Common myeloid progenitor, CD34-positive (primary cell): ENCODE data around the gene EID2. TPM values are rescaled to one million over a fixed set of nuclear protein-coding genes. Genes with fewer than 3 reads are reported as not detected.
A peak's percentile ranks its signal among the peaks of the same experiment; 100 is the strongest.

Experiments
- CTCF ChIA-PET: fragments of 350-600 bp; sonication (Branson Sonifier 250); formaldehyde crosslinking; loops from one replicate; lab custom pipeline; 2021; ENCODE audit warnings: antibody characterized with exemption; lab: Charles Lee
- POLR2A ChIA-PET: fragments of 350-600 bp; sonication (Branson Sonifier 250); formaldehyde crosslinking; loops from one replicate; lab custom pipeline; 2021; ENCODE audit warnings: antibody characterized with exemption; lab: Charles Lee
- DNase-seq, 3 donors: peaks; one replicate each; pipeline versions ENCODE4 v3.0.0 to v3.0.0-alpha.2; 2013
- H3K27ac ChIP-seq, 2 experiments: 1 replicate in 1 of 2; 2 replicates in 1 of 2; pipeline ENCODE4 v1.7.0; 2013; ENCODE audit warnings: inconsistent platforms in 2 of 2, low read length in 2 of 2, mild to moderate bottlenecking in 2 of 2, low read depth in 1 of 2, moderate library complexity in 1 of 2; ENCODE audit not compliant: severe bottlenecking in 2 of 2, insufficient read depth in 1 of 2, poor library complexity in 1 of 2
- H3K27me3 ChIP-seq, 5 experiments: replicated peaks in 2 of 5; 1 replicate in 3 of 5; 2 replicates in 2 of 5; pipeline versions ENCODE4 v1.6.1 to v1.7.0; 2013; ENCODE audit warnings: low read length in 4 of 5, mild to moderate bottlenecking in 2 of 5, moderate library complexity in 2 of 5, inconsistent platforms in 1 of 5; ENCODE audit not compliant: insufficient read depth in 5 of 5, control insufficient read depth in 4 of 5
- H3K36me3 ChIP-seq, 4 experiments: 1 replicate in 2 of 4; 2 replicates in 2 of 4; pipeline versions ENCODE4 v1.6.1 to v1.7.0; 2013; ENCODE audit warnings: low read length in 3 of 4, control low read depth in 1 of 4, mild to moderate bottlenecking in 1 of 4; ENCODE audit not compliant: control insufficient read depth in 4 of 4, insufficient read depth in 4 of 4
- H3K4me1 ChIP-seq, 4 experiments: 1 replicate in 3 of 4; 2 replicates in 1 of 4; pipeline versions ENCODE4 v1.6.1 to v1.7.1; 2013; ENCODE audit warnings: low read length in 3 of 4, mild to moderate bottlenecking in 3 of 4, control low read depth in 1 of 4, inconsistent platforms in 1 of 4, moderate library complexity in 1 of 4; ENCODE audit not compliant: control insufficient read depth in 4 of 4, insufficient read depth in 4 of 4; ENCODE audit errors: control extremely low read depth in 1 of 4
- H3K4me3 ChIP-seq, 7 experiments: 1 replicate in 4 of 7; 2 replicates in 3 of 7; pipeline versions ENCODE4 v1.5.1 to v1.7.0; 2013; ENCODE audit warnings: mild to moderate bottlenecking in 7 of 7, low read length in 6 of 7, moderate library complexity in 6 of 7, inconsistent platforms in 2 of 7, low read depth in 2 of 7, control low read depth in 1 of 7; ENCODE audit not compliant: insufficient read depth in 4 of 7, control insufficient read depth in 1 of 7; ENCODE audit errors: extremely low read depth in 1 of 7
- H3K9me3 ChIP-seq, 5 experiments: 1 replicate in 4 of 5; 2 replicates in 1 of 5; pipeline versions ENCODE4 v1.6.1 to v1.7.1; 2013; ENCODE audit warnings: low read length in 4 of 5, mild to moderate bottlenecking in 2 of 5, inconsistent platforms in 1 of 5, low read depth in 1 of 5, moderate library complexity in 1 of 5; ENCODE audit not compliant: control insufficient read depth in 4 of 5, insufficient read depth in 2 of 5; ENCODE audit errors: control extremely low read depth in 1 of 5
- WGBS: methylation state at CpG from one replicate; pipeline ENCODE4 v1.1.5; 2013; ENCODE audit not compliant: insufficient coverage; 5-methylcytosine and 5-hydroxymethylcytosine counted together
- polyA plus RNA-seq: library from polyadenylated mRNA; unstranded; fragments of 120-200 nt; gene quantifications from one replicate; pipeline ENCODE4 v1.2.1, GENCODE V29; 2013

Gene EID2, protein sequence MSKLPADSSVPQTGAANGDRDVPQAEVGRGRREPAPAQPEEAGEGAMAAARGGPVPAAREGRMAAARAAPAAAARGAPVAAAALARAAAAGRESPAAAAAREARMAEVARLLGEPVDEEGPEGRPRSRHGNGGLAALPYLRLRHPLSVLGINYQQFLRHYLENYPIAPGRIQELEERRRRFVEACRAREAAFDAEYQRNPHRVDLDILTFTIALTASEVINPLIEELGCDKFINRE
- polyA plus RNA-seq: 12.4 TPM

DNA sequence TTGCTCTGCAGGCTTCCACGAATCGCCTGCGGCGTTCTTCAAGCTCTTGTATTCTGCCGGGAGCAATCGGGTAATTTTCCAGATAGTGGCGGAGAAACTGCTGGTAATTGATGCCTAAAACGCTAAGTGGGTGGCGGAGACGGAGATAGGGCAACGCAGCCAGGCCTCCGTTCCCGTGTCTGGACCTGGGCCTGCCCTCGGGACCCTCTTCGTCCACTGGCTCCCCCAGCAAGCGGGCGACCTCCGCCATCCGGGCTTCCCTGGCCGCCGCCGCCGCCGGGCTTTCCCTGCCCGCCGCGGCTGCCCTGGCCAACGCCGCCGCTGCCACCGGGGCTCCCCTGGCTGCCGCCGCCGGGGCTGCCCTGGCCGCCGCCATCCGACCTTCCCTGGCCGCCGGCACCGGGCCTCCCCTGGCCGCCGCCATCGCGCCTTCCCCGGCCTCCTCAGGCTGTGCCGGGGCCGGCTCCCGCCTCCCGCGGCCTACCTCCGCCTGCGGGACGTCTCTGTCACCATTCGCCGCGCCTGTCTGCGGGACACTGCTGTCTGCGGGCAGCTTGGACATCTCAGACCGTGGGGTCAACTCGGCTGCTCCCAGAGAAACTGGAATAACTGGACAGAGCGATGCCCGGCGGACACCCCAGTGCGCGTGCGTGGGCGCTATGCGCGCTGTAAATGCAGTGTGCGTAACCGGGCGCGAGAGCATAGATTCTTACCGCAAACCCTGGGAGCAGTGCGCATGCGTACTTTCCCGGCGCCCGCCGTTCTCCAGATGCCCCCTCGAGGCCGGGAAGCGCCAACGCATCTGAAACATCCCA, at the start of gene EID2:
Gene EID2, minus strand, starts transcription at position 644 of the 815 bp plus-strand sequence. Its CDS starts 82 bp downstream, at position 562.
- Histone ChIP-seq H3K4me1 (peaks cover 8 to 28% (median 16%) of the 10 kb centered on the region in 4 experiments), H3K36me3 (no peaks in the 10 kb centered on the region), H3K4me3 (peak within 1 kb of the TSS; percentile 67 to 97 (median 92)), H3K9me3 (no peaks in the 10 kb centered on the region), H3K27ac (peak within 1 kb of the TSS; percentile 86 to 88), H3K27me3 (no peaks in the 10 kb centered on the region)
- POLR2A ChIA-PET: interaction anchor here (1.2 kb wide), 1 partner anchor 137 kb away, joined by 3 read pairs; no protein-coding TSS in a partner anchor
- DNase-seq: peak; percentile 94 to 96 (median 95)
- CTCF ChIA-PET: interaction anchor here (0.8 to 2.5 kb wide), 4 partner anchors 11 to 686 kb away, joined by 3 to 11 read pairs (median 4); no protein-coding TSS in a partner anchor
- under 1% methylated on average over 84 of the region's 84 CpGs for WGBS

DNA sequence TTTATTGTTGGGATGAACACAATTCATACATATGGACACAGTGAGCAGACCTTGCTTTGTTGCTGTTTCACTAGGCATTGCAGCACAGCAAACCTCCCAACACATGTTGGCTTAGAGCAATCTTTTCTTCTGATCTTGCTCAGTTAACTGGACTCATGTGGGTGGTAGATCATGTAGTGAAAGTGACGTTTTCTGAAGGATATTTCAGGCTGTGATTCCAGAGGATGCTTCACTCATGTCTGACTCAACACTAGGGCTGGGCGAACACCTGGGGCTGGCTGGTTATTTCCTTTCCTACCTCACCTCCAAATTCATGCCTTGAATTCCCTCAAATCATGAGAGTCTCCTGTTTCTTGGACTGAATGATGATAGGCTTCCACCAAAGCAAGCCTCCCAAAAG, 48.1 kb upstream of the EID2 start:
- Histone ChIP-seq H3K27ac (no peak overlapping the region), H3K4me1 (no peaks in the 10 kb centered on the region), H3K9me3 (no peaks in the 10 kb centered on the region), H3K27me3 (peaks cover 0 to 13% (median 3%) of the 10 kb centered on the region in 5 experiments), H3K4me3 (no peak overlapping the region), H3K36me3 (no peaks in the 10 kb centered on the region)
- CTCF ChIA-PET: no interaction called here
- 100% methylated on average over 1 of the region's 2 CpGs for WGBS
- POLR2A ChIA-PET: no interaction called here
- DNase-seq: no peak

DNA sequence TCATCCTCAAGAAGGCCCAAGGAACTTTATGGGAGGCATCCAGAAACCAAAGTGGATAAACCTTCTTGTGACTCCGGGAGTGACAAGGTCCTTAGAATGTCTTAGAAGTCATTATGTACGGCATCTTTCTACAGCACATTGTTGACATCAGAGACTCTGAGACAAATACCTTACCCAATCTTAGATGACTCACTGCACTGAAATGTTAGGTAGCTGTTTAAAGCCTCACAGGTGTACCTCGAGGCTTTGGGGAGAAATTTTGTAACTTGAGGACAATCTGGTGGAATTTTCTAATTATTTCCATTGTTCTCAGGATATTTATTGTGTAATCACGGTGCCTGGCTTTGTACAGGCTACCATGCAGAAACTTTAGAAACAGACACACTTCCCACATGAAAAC, 47.5 kb upstream of the EID2 start:
- no peak overlapping the region for H3K4me3 ChIP-seq
- no peak overlapping the region for H3K27ac ChIP-seq
- ChIA-PET POLR2A (no interaction called here), CTCF (no interaction called here)
- 87% methylated on average over 2 of the region's 4 CpGs for WGBS
- H3K4me1 ChIP-seq: no peaks in the 10 kb centered on the region
- DNase-seq: no peak
- peaks cover 0 to 13% (median 6%) of the 10 kb centered on the region in 5 experiments for H3K27me3 ChIP-seq
- no peaks in the 10 kb centered on the region for H3K9me3 ChIP-seq
- no peaks in the 10 kb centered on the region for H3K36me3 ChIP-seq

DNA sequence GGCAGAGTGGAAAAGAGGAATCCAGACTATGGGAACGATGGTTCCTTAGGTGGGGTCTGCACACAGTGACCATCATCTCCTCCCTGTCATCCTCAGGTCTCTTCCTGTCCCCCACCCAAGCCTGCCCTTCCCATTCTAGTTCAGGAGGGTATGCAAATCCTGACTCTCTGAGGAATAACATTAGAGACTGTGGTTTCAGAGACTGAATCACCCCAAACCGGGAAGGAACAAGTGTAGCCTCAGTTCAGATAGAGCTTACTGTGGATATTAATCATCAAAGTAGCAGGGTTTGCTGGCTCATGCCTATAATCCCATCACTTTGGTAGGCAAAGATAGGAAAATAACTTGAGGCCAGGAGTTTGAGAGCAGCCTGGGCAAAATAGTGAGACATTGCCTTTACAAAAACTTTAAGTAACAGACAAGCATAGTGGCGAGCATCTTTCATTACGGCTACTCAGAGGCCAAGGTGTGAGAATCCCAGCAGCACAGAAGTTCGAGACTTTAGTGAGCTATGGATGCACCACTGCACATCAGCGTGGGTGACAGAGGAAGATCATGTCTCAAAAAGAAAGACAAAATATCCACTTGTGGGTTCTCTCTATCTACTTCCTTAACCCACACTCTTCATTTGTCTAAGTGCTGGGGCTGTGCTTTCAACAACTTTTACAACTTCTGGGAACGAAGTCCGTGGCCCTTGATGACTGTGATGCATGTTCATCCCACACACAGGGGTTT, 43.1 kb upstream of the EID2 start:
- WGBS: 76% methylated on average over 8 of the region's 8 CpGs
- Histone ChIP-seq H3K27ac (no peak overlapping the region), H3K4me3 (no peak overlapping the region), H3K4me1 (no peaks in the 10 kb centered on the region), H3K9me3 (peaks cover 0 to 7% (median 0%) of the 10 kb centered on the region in 5 experiments), H3K36me3 (no peaks in the 10 kb centered on the region), H3K27me3 (peaks cover 0 to 10% (median 4%) of the 10 kb centered on the region in 5 experiments)
- POLR2A ChIA-PET: no interaction called here
- CTCF ChIA-PET: no interaction called here
- no peak for DNase-seq

DNA sequence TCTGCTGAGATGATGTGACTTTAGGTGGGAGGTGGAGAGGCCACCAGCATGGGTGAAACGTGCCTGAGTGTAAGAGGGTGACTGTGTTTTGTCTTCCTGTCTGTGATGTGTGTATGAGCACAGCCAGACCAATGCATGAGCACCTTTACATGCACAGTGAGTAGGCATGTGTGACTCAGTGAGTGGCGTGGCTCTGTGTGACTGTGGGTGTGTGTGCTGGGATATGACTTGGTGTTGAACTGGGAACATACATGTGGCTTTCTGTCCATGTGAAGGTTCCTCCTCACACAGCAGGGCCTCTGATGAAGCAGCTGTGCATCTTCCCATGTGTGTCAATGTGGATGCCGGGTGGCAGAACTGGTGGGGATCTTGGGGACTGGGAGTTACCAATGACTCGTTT, 42.5 kb upstream of the EID2 start:
- ChIA-PET POLR2A (no interaction called here), CTCF (no interaction called here)
- Histone ChIP-seq H3K27ac (no peak overlapping the region), H3K27me3 (peaks cover 0 to 7% (median 4%) of the 10 kb centered on the region in 5 experiments), H3K36me3 (no peaks in the 10 kb centered on the region), H3K9me3 (peaks cover 0 to 7% (median 0%) of the 10 kb centered on the region in 5 experiments), H3K4me1 (no peaks in the 10 kb centered on the region), H3K4me3 (no peak overlapping the region)
- WGBS: 63% methylated on average over 3 of the region's 4 CpGs
- DNase-seq: no peak

DNA sequence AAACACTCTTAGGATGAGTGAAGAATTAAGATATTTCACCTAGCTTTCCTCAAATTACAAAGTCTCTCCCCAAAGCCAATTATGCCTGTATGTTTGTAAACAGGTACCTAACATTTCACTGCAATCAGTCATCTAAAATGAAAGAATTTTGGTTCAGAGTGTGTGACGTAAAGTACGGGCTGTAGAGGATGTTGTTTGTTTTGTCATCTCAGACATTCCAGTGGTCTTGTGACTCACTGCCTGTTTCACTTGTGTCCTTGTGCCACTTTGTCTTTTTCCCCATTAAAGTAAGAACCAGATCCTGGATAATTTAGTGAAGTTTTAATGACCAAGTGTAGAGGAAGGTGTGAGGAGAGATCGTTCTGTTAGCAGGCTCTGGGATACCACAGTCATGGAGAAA, 28.6 kb upstream of the EID2 start:
- peaks cover 0 to 5% (median 0%) of the 10 kb centered on the region in 5 experiments for H3K9me3 ChIP-seq
- POLR2A ChIA-PET: no interaction called here
- no peaks in the 10 kb centered on the region for H3K4me1 ChIP-seq
- CTCF ChIA-PET: no interaction called here
- H3K4me3 ChIP-seq: no peak overlapping the region
- no peak overlapping the region for H3K27ac ChIP-seq
- no peak for DNase-seq
- H3K36me3 ChIP-seq: no peaks in the 10 kb centered on the region
- peaks cover 3 to 30% (median 9%) of the 10 kb centered on the region in 5 experiments for H3K27me3 ChIP-seq
- WGBS: 60% methylated on average over 2 of the region's 3 CpGs
